ENCODE measurements around the gene LGALS13.
"Not testable (repeated sequence)": the region's sequence is repeated elsewhere in the genome, so short reads cannot be mapped to it uniquely, and the experiment has no call there.

Gene LGALS13

GRCh38 chr19:39617745-39618144, 15.4 kb downstream of the LGALS13 start:
- DNase-seq (ENCODE audit: low read depth in 2 of 2), result no peak

GRCh38 chr19:39623946-39624345, 21.6 kb downstream of the LGALS13 start:
- DNase-seq (ENCODE audit: low read depth in 2 of 2), result no peak

- not testable (repeated sequence) for DNase-seq (ENCODE audit: low read depth in 2 of 2)
Measured at GRCh38 chr19:39627631-39628030, 25.3 kb downstream of the LGALS13 start.

GRCh38 chr19:39631178-39631577, 28.9 kb downstream of the LGALS13 start:
- no peak for DNase-seq (ENCODE audit: low read depth in 2 of 2)

GRCh38 chr19:39631626-39632025, 29.3 kb downstream of the LGALS13 start:
- no peak for DNase-seq (ENCODE audit: low read depth in 2 of 2)

- no peak for DNase-seq (ENCODE audit: low read depth in 2 of 2)
Measured at GRCh38 chr19:39637891-39638290, 35.6 kb downstream of the LGALS13 start.

GRCh38 chr19:39641773-39642172, 39.4 kb downstream of the LGALS13 start:
- DNase-seq (ENCODE audit: low read depth in 2 of 2), result no peak

- no peak for DNase-seq (ENCODE audit: low read depth in 2 of 2)
Measured at GRCh38 chr19:39643591-39643990, 41.3 kb downstream of the LGALS13 start.

GRCh38 chr19:39645800-39646411, 43.6 kb downstream of the LGALS13 start:
- DNase-seq (ENCODE audit: low read depth in 2 of 2), result no peak

GRCh38 chr19:39647918-39648317, 45.6 kb downstream of the LGALS13 start:
- no peak for DNase-seq (ENCODE audit: low read depth in 2 of 2)

GRCh38 chr19:39655613-39656012, 53.3 kb downstream of the LGALS13 start, which contains the start of gene LGALS16:
LGALS16 (plus strand) TSS chr19:39655913; CDS start chr19:39655962, 49 bp downstream.
- no peak for DNase-seq (ENCODE audit: low read depth in 2 of 2)
